SK-N-SH treated with all-trans-retinoic acid at 6 μM for 48 hours (cell line): ENCODE measurements around the gene NR2F2.

ENCODE experiments used
- CSRNP3 ChIP-seq: fragments of 250-450 bp; sonication (Bioruptor Pico); IDR thresholded peaks from 2 replicates; pipeline ENCODE4 v1.5.1; 2021; ENCODE audit warnings: mild to moderate bottlenecking, moderate library complexity
- ISL1 ChIP-seq: fragments of 250-450 bp; sonication (Bioruptor Pico); IDR thresholded peaks from 2 replicates; pipeline ENCODE4 v2.1.2; 2022; ENCODE audit warnings: mild to moderate bottlenecking, moderate library complexity
- OSR1 ChIP-seq: fragments of 250-450 bp; sonication (Bioruptor Pico); IDR thresholded peaks from 2 replicates; pipeline ENCODE4 v1.8.0; 2022; ENCODE audit warnings: moderate library complexity, mild to moderate bottlenecking, inconsistent platforms
- POU6F1 ChIP-seq: fragments of 250-450 bp; sonication (Bioruptor Pico); IDR thresholded peaks from 2 replicates; pipeline ENCODE4 v1.8.0; 2021; ENCODE audit warnings: low read depth, mild to moderate bottlenecking, moderate library complexity, borderline replicate concordance
- RARB ChIP-seq: fragments of 250-450 bp; sonication (Bioruptor Pico); IDR thresholded peaks from 2 replicates; pipeline ENCODE4 v1.8.0; 2021; ENCODE audit warnings: mild to moderate bottlenecking, moderate library complexity
- TOX ChIP-seq: fragments of 250-450 bp; sonication (Bioruptor Pico); IDR thresholded peaks from 2 replicates; pipeline ENCODE4 v1.8.0; 2021; ENCODE audit warnings: mild to moderate bottlenecking, moderate library complexity, borderline replicate concordance
- ZC3H10 ChIP-seq: fragments of 250-450 bp; sonication (Bioruptor Pico); IDR thresholded peaks from 2 replicates; pipeline ENCODE4 v1.5.1; 2021; ENCODE audit warnings: mild to moderate bottlenecking, moderate library complexity
- ZFP30 ChIP-seq: fragments of 450-650 bp; formaldehyde crosslinking; IDR thresholded peaks from 2 replicates; pipeline ENCODE4 v1.5.0; 2022; ENCODE audit warnings: mild to moderate bottlenecking, moderate library complexity
- ZNF70 ChIP-seq: fragments of 450-650 bp; formaldehyde crosslinking; IDR thresholded peaks from 2 replicates; pipeline ENCODE4 v1.5.0; 2020; ENCODE audit warnings: mild to moderate bottlenecking, moderate library complexity

- no peak for TF ChIP-seq CSRNP3
- no peak for TF ChIP-seq ZC3H10
- no peak for TF ChIP-seq ZFP30
- TF ChIP-seq TOX (CRISPR knock-in tag): no peak
- no peak for TF ChIP-seq RARB (CRISPR knock-in tag)
- no peak for TF ChIP-seq ISL1 (CRISPR knock-in tag)
- no peak for TF ChIP-seq POU6F1 (CRISPR knock-in tag)
- no peak for TF ChIP-seq OSR1 (CRISPR knock-in tag)
- TF ChIP-seq ZNF70: no peak
Observed at GRCh38 chr15:96328877-96329195, 1.7 kb upstream of the NR2F2 start.
